Measurements from ENCODE around the gene PRKAR2A.

DNA sequence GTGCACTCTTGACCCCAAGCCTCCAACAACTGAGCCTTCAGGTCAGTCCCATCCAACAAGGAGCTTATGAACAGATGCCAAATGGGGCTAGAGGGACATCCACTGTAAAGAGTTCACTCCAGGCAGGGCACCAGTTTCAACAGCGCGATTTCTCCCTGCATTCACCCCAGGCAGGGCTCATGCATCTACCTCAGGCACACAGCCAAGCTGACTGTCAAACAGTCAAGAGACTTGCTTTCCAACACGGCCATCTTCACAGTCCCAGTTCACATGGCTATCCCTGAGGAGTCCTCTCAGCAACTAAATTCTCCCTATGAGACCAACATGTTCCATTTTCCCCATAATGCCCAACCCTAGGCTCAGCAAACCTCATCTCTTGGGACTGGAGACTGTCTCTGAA, 33.3 kb upstream of the PRKAR2A start:
- TF ChIP-seq, protein P1, sequence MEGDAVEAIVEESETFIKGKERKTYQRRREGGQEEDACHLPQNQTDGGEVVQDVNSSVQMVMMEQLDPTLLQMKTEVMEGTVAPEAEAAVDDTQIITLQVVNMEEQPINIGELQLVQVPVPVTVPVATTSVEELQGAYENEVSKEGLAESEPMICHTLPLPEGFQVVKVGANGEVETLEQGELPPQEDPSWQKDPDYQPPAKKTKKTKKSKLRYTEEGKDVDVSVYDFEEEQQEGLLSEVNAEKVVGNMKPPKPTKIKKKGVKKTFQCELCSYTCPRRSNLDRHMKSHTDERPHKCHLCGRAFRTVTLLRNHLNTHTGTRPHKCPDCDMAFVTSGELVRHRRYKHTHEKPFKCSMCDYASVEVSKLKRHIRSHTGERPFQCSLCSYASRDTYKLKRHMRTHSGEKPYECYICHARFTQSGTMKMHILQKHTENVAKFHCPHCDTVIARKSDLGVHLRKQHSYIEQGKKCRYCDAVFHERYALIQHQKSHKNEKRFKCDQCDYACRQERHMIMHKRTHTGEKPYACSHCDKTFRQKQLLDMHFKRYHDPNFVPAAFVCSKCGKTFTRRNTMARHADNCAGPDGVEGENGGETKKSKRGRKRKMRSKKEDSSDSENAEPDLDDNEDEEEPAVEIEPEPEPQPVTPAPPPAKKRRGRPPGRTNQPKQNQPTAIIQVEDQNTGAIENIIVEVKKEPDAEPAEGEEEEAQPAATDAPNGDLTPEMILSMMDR (conservative IDR thresholded peaks at IDR 0.05; ENCODE audit: low read depth in 2 of 2), result no peak
- no peak for TF ChIP-seq POLR2AphosphoS5 (IDR thresholded peaks at IDR 0.05; ENCODE audit: low read depth)
- no peak for TF ChIP-seq EZH2 (IDR thresholded peaks at IDR 0.05; ENCODE audit: low read depth, unreplicated experiment)
- no peak for TF ChIP-seq EZH2phosphoT487 (IDR thresholded peaks at IDR 0.05; ENCODE audit: unreplicated experiment)
- no peak for TF ChIP-seq CREB1 (CRISPR knock-in tag; IDR thresholded peaks at IDR 0.05; ENCODE audit: low read depth)
- TF ChIP-seq, protein P2, sequence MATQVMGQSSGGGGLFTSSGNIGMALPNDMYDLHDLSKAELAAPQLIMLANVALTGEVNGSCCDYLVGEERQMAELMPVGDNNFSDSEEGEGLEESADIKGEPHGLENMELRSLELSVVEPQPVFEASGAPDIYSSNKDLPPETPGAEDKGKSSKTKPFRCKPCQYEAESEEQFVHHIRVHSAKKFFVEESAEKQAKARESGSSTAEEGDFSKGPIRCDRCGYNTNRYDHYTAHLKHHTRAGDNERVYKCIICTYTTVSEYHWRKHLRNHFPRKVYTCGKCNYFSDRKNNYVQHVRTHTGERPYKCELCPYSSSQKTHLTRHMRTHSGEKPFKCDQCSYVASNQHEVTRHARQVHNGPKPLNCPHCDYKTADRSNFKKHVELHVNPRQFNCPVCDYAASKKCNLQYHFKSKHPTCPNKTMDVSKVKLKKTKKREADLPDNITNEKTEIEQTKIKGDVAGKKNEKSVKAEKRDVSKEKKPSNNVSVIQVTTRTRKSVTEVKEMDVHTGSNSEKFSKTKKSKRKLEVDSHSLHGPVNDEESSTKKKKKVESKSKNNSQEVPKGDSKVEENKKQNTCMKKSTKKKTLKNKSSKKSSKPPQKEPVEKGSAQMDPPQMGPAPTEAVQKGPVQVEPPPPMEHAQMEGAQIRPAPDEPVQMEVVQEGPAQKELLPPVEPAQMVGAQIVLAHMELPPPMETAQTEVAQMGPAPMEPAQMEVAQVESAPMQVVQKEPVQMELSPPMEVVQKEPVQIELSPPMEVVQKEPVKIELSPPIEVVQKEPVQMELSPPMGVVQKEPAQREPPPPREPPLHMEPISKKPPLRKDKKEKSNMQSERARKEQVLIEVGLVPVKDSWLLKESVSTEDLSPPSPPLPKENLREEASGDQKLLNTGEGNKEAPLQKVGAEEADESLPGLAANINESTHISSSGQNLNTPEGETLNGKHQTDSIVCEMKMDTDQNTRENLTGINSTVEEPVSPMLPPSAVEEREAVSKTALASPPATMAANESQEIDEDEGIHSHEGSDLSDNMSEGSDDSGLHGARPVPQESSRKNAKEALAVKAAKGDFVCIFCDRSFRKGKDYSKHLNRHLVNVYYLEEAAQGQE (IDR thresholded peaks at IDR 0.05; ENCODE audit: unreplicated experiment), result no peak
- no peak for TF ChIP-seq STAT1 (IDR thresholded peaks at IDR 0.05; ENCODE audit: unreplicated experiment)
